PC-3 (cell line): Measurements from ENCODE around the gene UQCRC2.

ENCODE experiments used
- CTCF ChIP-seq: fragments of 300-600 bp; sonication (generic); conservative IDR thresholded peaks from 2 replicates; pipeline ENCODE4 v1.5.1; 2017; ENCODE audit warnings: antibody characterized with exemption, low read depth, mild to moderate bottlenecking, low read length
- EZH2 ChIP-seq: fragments of 300-600 bp; sonication (generic); IDR thresholded peaks from one replicate; pipeline ENCODE4 v1.6.1; 2017; ENCODE audit warnings: antibody characterized with exemption, mild to moderate bottlenecking, low read length; ENCODE audit not compliant: unreplicated experiment
- EZH2phosphoT487 ChIP-seq: fragments of 300-600 bp; sonication (generic); IDR thresholded peaks from 2 replicates; pipeline ENCODE4 v1.6.1; 2018; ENCODE audit warnings: mild to moderate bottlenecking, antibody characterized with exemption, low read length, borderline replicate concordance

DNA sequence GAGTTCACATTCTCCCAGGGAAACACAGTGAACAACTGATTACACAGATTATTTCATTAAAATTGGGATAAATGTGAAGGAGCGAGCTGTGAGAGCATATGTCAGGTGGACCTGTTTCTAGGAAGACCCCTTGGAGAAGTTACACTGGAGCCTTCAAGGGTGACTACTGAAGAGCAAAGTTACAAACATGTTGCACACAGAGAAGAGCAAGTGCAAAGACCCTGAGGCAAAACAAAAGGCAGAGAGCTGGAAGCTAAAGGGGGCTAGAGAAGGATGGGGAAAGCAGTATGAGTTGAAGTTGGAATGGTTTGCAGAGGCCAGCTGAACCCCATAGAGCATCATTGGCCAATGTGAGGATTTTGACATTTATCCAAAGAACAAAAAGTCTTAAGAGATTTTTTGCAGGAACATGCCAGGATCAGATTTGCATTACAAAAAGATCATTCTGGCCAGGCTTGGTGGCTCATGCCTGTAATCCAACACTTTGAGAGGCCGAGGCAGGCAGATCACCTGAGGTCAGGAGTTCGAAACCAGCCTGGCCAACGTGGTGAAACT lies 33.6 kb downstream of the UQCRC2 start:
- TF ChIP-seq CTCF (no peak), EZH2 (no peak), EZH2phosphoT487 (no peak)
